Loucy (cell line): ENCODE measurements around the gene ROBO1.

Experiments
- H2AFZ ChIP-seq: fragments of 200-600 bp; sonication (generic); 2 replicates; pipeline ENCODE4 v1.6.0; 2016; ENCODE audit warnings: antibody characterized with exemption, mild to moderate bottlenecking, low read length, moderate library complexity
- H3F3A ChIP-seq: fragments of 200-600 bp; 2 replicates; pipeline ENCODE4 v1.6.0; 2016; ENCODE audit warnings: antibody characterized with exemption, low read depth, mild to moderate bottlenecking
- H3K27me3 ChIP-seq: fragments of 200-600 bp; sonication (generic); 2 replicates; pipeline ENCODE4 v1.6.1; 2014; ENCODE audit warnings: low read length, mild to moderate bottlenecking; ENCODE audit not compliant: insufficient read depth, poor library complexity, severe bottlenecking
- H3K36me3 ChIP-seq: fragments of 200-600 bp; sonication (generic); 2 replicates; pipeline ENCODE4 v1.6.1; 2016; ENCODE audit warnings: low read length; ENCODE audit not compliant: insufficient read depth
- H3K4me1 ChIP-seq: fragments of 200-600 bp; sonication (generic); 2 replicates; pipeline ENCODE4 v1.5.1; 2014; ENCODE audit warnings: low read length, mild to moderate bottlenecking; ENCODE audit not compliant: insufficient read depth, poor library complexity, severe bottlenecking
- H3K4me2 ChIP-seq: fragments of 200-600 bp; sonication (generic); 2 replicates; pipeline ENCODE4 v1.6.0; 2014; ENCODE audit warnings: antibody characterized with exemption, low read length, low read depth, mild to moderate bottlenecking; ENCODE audit not compliant: poor library complexity, severe bottlenecking
- H3K4me3 ChIP-seq: fragments of 200-600 bp; sonication (generic); 2 replicates; pipeline ENCODE4 v1.5.1; 2014; ENCODE audit warnings: low read length, mild to moderate bottlenecking, mixed read lengths; ENCODE audit not compliant: poor library complexity, severe bottlenecking
- H3K79me2 ChIP-seq: fragments of 200-600 bp; sonication (generic); 2 replicates; pipeline ENCODE4 v1.6.1; 2014; ENCODE audit warnings: low read length; ENCODE audit not compliant: insufficient read depth
- H3K9ac ChIP-seq: fragments of 200-600 bp; sonication (generic); 2 replicates; pipeline ENCODE4 v1.6.0; 2014; ENCODE audit warnings: mild to moderate bottlenecking, low read depth, low read length, moderate library complexity; ENCODE audit not compliant: poor library complexity, severe bottlenecking
- H3K9me2 ChIP-seq: fragments of 200-600 bp; sonication (generic); replicated peaks from 2 replicates; pipeline ENCODE4 v1.6.1; 2016; ENCODE audit warnings: low read depth, low read length, mixed read lengths
- H3K9me3 ChIP-seq: fragments of 200-600 bp; sonication (generic); 2 replicates; pipeline ENCODE4 v1.6.1; 2014; ENCODE audit warnings: mild to moderate bottlenecking, antibody characterized with exemption, low read length, low read depth; ENCODE audit not compliant: insufficient read depth
- H4K20me1 ChIP-seq: fragments of 200-600 bp; sonication (generic); 2 replicates; pipeline ENCODE4 v1.6.0; 2014; ENCODE audit warnings: antibody characterized with exemption, low read length, mild to moderate bottlenecking; ENCODE audit not compliant: insufficient read depth, poor library complexity, severe bottlenecking
- CTCF ChIP-seq: fragments of 200-600 bp; sonication (generic); conservative IDR thresholded peaks from 2 replicates; pipeline ENCODE4 v1.5.1; 2014; ENCODE audit warnings: mild to moderate bottlenecking, antibody characterized with exemption, low read length
- EZH2phosphoT487 ChIP-seq: fragments of 200-600 bp; IDR thresholded peaks from 2 replicates; pipeline ENCODE4 v1.6.1; 2018; ENCODE audit warnings: antibody characterized with exemption, mild to moderate bottlenecking, moderate library complexity, borderline replicate concordance

ROBO1 gene

GRCh38 chr3:78972617-78973301 lies 795.0 kb downstream of the ROBO1 start:
- Histone ChIP-seq H3K4me1 (no peaks in the 10 kb centered on the region), H4K20me1 (no peaks in the 10 kb centered on the region), H3K4me2 (no peak overlapping the region), H3K4me3 (no peak overlapping the region), H3K9me3 (no peaks in the 10 kb centered on the region), H3K9ac (no peak overlapping the region), H2AFZ (no peak overlapping the region), H3K36me3 (no peaks in the 10 kb centered on the region), H3F3A (no peaks in the 10 kb centered on the region), H3K9me2 (no peaks in the 10 kb centered on the region; the same call in 1 of the 2 replicates), H3K27me3 (no peaks in the 10 kb centered on the region), H3K79me2 (no peaks in the 10 kb centered on the region)
- TF ChIP-seq EZH2phosphoT487 (no peak), CTCF (no peak)

DNA sequence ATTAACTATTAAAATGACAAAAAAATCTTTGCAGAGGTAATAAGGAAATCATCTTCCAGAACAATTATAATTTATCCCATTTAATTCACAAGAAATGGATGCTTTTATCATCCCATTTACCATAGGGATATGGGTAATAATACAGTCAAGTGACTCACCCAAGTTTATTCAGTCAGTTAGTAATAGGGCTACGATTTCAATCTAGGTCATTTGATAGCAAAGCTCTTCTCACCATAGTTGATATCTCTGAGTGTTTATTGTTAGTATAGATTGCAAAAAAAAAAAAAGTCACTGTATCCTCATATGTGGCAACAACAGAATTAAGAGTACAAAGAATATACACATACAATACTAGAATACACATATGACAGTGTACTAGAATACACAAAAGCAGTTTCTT lies 797.1 kb downstream of the ROBO1 start:
- TF ChIP-seq CTCF (no peak), EZH2phosphoT487 (no peak)
- Histone ChIP-seq H3K4me3 (no peak overlapping the region), H3K4me1 (no peaks in the 10 kb centered on the region), H3F3A (no peaks in the 10 kb centered on the region), H3K9ac (no peak overlapping the region), H3K36me3 (no peaks in the 10 kb centered on the region), H3K79me2 (no peaks in the 10 kb centered on the region), H2AFZ (no peak overlapping the region), H3K27me3 (no peaks in the 10 kb centered on the region), H4K20me1 (no peaks in the 10 kb centered on the region), H3K9me3 (no peaks in the 10 kb centered on the region), H3K4me2 (no peak overlapping the region), H3K9me2 (no peaks in the 10 kb centered on the region; the same call in 1 of the 2 replicates)

DNA sequence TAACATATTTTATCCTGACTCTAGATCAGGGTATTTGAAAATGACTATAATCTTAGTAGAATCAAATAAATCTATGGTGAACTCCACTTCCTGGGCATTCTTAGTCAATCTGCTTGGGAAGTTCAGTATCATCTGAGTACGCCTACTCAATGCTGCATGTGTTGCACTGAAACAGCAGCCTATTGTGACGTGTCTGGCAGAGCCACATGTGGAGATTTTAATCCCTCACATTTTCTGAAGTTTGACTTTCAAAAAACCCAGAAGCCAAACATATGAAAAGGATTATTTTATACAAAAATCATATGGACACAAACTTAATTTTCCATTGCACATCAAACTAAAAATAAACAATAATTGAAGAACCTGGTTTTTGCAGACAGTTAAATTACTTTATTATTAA lies 798.3 kb downstream of the ROBO1 start:
- H3K9me3 ChIP-seq, result no peaks in the 10 kb centered on the region
- no peaks in the 10 kb centered on the region for H3K4me1 ChIP-seq
- no peaks in the 10 kb centered on the region for H3K36me3 ChIP-seq
- H3K9ac ChIP-seq, result no peak overlapping the region
- H2AFZ ChIP-seq, result no peak overlapping the region
- no peak overlapping the region for H3K4me2 ChIP-seq
- TF ChIP-seq EZH2phosphoT487 (no peak), CTCF (no peak)
- no peak overlapping the region for H3K4me3 ChIP-seq
- H3F3A ChIP-seq, result no peaks in the 10 kb centered on the region
- no peaks in the 10 kb centered on the region for H3K27me3 ChIP-seq
- H3K9me2 ChIP-seq, result no peaks in the 10 kb centered on the region; the same call in 1 of the 2 replicates
- no peaks in the 10 kb centered on the region for H4K20me1 ChIP-seq
- no peaks in the 10 kb centered on the region for H3K79me2 ChIP-seq
